OCI-LY1 (cell line): ENCODE results near the gene CACNB2.

Experiments
- H2AFZ ChIP-seq: fragments of 200-600 bp; sonication (generic), shearing (Covaris generic); 2 replicates; pipeline ENCODE4 v1.6.0; 2014; ENCODE audit warnings: antibody characterized with exemption, mild to moderate bottlenecking, low read length
- H3F3A ChIP-seq: fragments of 200-600 bp; sonication (generic), shearing (Covaris generic); 2 replicates; pipeline ENCODE4 v1.6.0; 2014; ENCODE audit warnings: mild to moderate bottlenecking, antibody characterized with exemption, low read length, moderate library complexity; ENCODE audit not compliant: insufficient read depth
- H3K27ac ChIP-seq: fragments of 200-600 bp; sonication (generic); 2 replicates; pipeline ENCODE4 v1.5.1; 2014; ENCODE audit warnings: low read length, mixed run types, mild to moderate bottlenecking, low read depth; ENCODE audit not compliant: poor library complexity, severe bottlenecking
- H3K27me3 ChIP-seq: fragments of 200-600 bp; sonication (generic); 2 replicates; pipeline ENCODE4 v1.6.0; 2014; ENCODE audit warnings: antibody characterized with exemption, mild to moderate bottlenecking, low read length, moderate library complexity; ENCODE audit not compliant: insufficient read depth
- H3K36me3 ChIP-seq: fragments of 200-600 bp; sonication (generic); 2 replicates; pipeline ENCODE4 v1.6.1; 2014; ENCODE audit warnings: mild to moderate bottlenecking, antibody characterized with exemption, low read length, moderate library complexity, mixed read lengths; ENCODE audit not compliant: insufficient read depth
- H3K4me1 ChIP-seq: fragments of 200-600 bp; sonication (generic); 2 replicates; pipeline ENCODE4 v1.5.1; 2014; ENCODE audit warnings: mild to moderate bottlenecking, low read length, moderate library complexity; ENCODE audit not compliant: insufficient read depth, severe bottlenecking
- H3K4me2 ChIP-seq: fragments of 200-600 bp; sonication (generic), shearing (Covaris generic); 2 replicates; pipeline ENCODE4 v1.6.1; 2014; ENCODE audit warnings: low read length
- H3K4me3 ChIP-seq: fragments of 200-600 bp; sonication (generic); 2 replicates; pipeline ENCODE4 v1.5.1; 2014; ENCODE audit warnings: low read length, low read depth, mild to moderate bottlenecking, mixed read lengths; ENCODE audit not compliant: poor library complexity, severe bottlenecking
- H3K79me2 ChIP-seq: fragments of 200-600 bp; shearing (Covaris generic); 2 replicates; pipeline ENCODE4 v1.6.1; 2016; ENCODE audit warnings: mixed run types, low read length, mixed read lengths; ENCODE audit not compliant: insufficient read depth
- H3K9ac ChIP-seq: fragments of 200-600 bp; sonication (generic), shearing (Covaris generic); 2 replicates; pipeline ENCODE4 v1.6.1; 2014; ENCODE audit warnings: mild to moderate bottlenecking, low read length, mixed read lengths
- H3K9me2 ChIP-seq: fragments of 200-600 bp; sonication (generic), shearing (Covaris generic); 2 replicates; pipeline ENCODE4 v1.6.1; 2014; ENCODE audit warnings: low read depth, mild to moderate bottlenecking, low read length, mixed read lengths
- H3K9me3 ChIP-seq: fragments of 200-600 bp; shearing (Covaris generic); 2 replicates; pipeline ENCODE4 v1.6.1; 2014; ENCODE audit warnings: low read length, mixed read lengths
- H4K20me1 ChIP-seq: fragments of 200-600 bp; sonication (generic), shearing (Covaris generic); 2 replicates; pipeline ENCODE4 v1.6.0; 2016; ENCODE audit warnings: mild to moderate bottlenecking, low read length; ENCODE audit not compliant: insufficient read depth
- EZH2 ChIP-seq: fragments of 200-600 bp; sonication (generic), shearing (Covaris generic); IDR thresholded peaks from 2 replicates; pipeline ENCODE4 v1.8.0; 2017; ENCODE audit warnings: borderline replicate concordance, mixed run types, mild to moderate bottlenecking, antibody characterized with exemption, low read length, moderate library complexity, mixed read lengths
- TF ChIP-seq, protein P1 (sequence below): fragments of 200-600 bp; sonication (generic), shearing (Covaris generic); IDR thresholded peaks from 2 replicates; pipeline ENCODE4 v1.5.1; 2017; ENCODE audit warnings: mild to moderate bottlenecking, antibody characterized with exemption, low read length, moderate library complexity, mixed read lengths

The CACNB2 gene

DNA sequence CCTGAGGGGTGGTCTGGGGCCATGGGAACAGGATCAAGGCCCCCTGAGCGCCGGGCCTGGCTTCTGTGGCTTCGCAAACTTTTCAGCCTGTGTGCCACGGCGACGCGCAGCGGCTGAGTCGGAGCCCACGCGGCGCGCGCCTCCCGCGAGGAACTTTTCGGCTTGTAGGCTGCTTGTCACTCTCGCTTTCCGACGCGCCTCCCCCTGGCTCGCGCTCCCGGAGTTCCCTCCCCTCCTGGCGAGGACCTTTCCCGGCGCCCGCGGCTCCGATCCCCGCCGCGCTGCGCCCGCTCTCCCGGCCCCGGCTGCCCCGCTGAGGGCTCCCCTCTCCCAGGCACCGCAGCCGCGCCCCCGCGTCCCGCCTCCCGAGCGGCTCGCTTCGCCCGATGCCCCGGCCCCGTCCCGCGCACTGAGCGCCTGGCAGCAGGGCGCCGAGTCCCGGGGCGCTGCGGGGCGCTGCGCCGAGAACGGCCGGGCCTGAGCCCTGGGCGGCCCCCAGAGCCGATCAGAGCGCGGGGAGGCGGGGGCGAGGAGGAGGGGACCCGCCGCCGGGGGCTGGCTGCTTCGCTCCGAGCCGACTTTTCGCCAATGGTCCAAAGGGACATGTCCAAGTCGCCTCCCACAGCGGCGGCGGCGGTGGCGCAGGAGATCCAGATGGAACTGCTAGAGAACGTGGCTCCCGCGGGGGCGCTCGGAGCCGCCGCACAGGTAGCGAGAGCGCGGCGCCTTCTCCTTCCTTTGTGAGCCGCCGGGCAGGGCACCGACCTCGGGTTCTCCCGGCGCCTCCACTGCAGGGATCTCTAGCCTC, at the start of gene CACNB2:
TSS of gene CACNB2 (plus strand) at position 276 of the 808 bp plus-strand sequence.
- Histone ChIP-seq H3K9me3 (no peaks in the 10 kb centered on the region), H2AFZ (no peak within 1 kb of the TSS), H3K79me2 (no peaks in the 10 kb centered on the region), H3K9me2 (no peaks in the 10 kb centered on the region), H3K4me1 (no peaks in the 10 kb centered on the region), H3F3A (no peaks in the 10 kb centered on the region), H3K4me3 (no peak within 1 kb of the TSS), H3K9ac (no peak within 1 kb of the TSS), H3K27ac (no peak within 1 kb of the TSS), H3K36me3 (no peaks in the 10 kb centered on the region), H4K20me1 (no peaks in the 10 kb centered on the region), H3K4me2 (no peak within 1 kb of the TSS), H3K27me3 (no peaks in the 10 kb centered on the region)
- TF ChIP-seq, protein P1, sequence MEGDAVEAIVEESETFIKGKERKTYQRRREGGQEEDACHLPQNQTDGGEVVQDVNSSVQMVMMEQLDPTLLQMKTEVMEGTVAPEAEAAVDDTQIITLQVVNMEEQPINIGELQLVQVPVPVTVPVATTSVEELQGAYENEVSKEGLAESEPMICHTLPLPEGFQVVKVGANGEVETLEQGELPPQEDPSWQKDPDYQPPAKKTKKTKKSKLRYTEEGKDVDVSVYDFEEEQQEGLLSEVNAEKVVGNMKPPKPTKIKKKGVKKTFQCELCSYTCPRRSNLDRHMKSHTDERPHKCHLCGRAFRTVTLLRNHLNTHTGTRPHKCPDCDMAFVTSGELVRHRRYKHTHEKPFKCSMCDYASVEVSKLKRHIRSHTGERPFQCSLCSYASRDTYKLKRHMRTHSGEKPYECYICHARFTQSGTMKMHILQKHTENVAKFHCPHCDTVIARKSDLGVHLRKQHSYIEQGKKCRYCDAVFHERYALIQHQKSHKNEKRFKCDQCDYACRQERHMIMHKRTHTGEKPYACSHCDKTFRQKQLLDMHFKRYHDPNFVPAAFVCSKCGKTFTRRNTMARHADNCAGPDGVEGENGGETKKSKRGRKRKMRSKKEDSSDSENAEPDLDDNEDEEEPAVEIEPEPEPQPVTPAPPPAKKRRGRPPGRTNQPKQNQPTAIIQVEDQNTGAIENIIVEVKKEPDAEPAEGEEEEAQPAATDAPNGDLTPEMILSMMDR, result no peak
- no peak for TF ChIP-seq EZH2

GRCh38 chr10:18094332-18094731, 45.9 kb upstream of the CACNB2 start:
- Histone ChIP-seq H3K79me2 (no peaks in the 10 kb centered on the region), H3K4me3 (no peak overlapping the region), H3K4me1 (no peaks in the 10 kb centered on the region), H3K36me3 (no peaks in the 10 kb centered on the region), H3K9me3 (no peaks in the 10 kb centered on the region), H3K27me3 (no peaks in the 10 kb centered on the region), H3K27ac (no peak overlapping the region), H2AFZ (no peak overlapping the region), H4K20me1 (no peaks in the 10 kb centered on the region), H3F3A (no peaks in the 10 kb centered on the region), H3K9ac (no peak overlapping the region), H3K4me2 (no peak overlapping the region), H3K9me2 (no peaks in the 10 kb centered on the region)
- TF ChIP-seq, protein P1, result no peak

GRCh38 chr10:18094793-18095192, 45.4 kb upstream of the CACNB2 start:
- TF ChIP-seq, protein P1, result no peak
- no peak for TF ChIP-seq EZH2
- Histone ChIP-seq H3K9me3 (no peaks in the 10 kb centered on the region), H3K27me3 (no peaks in the 10 kb centered on the region), H4K20me1 (no peaks in the 10 kb centered on the region), H3K9ac (no peak overlapping the region), H3K36me3 (no peaks in the 10 kb centered on the region), H3K27ac (no peak overlapping the region), H3K79me2 (no peaks in the 10 kb centered on the region), H3K4me3 (no peak overlapping the region), H3K4me1 (no peaks in the 10 kb centered on the region), H3F3A (no peaks in the 10 kb centered on the region), H3K4me2 (no peak overlapping the region), H2AFZ (no peak overlapping the region), H3K9me2 (no peaks in the 10 kb centered on the region)
